NCI-H2171 (cell line): ENCODE measurements around the gene CDH12.
A peak's percentile ranks its signal among the peaks of the same experiment; 100 is the strongest.
"Not testable (repeated sequence)": the region's sequence is repeated elsewhere in the genome, so short reads cannot be mapped to it uniquely, and the experiment has no call there.

Experiments used
- DNase-seq: peaks from one replicate; lab custom pipeline; 2025; lab: John Stamatoyannopoulos, UW

The CDH12 gene

DNA sequence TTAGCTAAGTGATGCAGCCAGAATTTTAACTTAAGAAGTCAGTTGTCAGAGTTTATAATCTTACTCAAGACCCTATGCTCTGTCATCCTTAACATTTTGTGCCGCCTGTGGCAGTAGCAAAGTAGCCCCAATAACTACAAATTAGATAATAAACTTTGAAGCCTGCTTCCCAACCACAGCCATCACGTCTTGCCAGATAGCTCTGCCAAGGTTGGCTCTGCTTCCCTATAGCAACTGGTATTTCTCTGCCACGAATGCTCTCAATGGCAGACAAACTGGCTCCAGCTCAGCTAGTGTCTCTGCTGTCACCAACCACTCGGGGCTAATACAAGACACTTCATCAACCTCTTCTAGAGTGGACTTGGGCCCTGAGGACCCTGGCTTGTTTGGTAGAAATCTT lies 576.1 kb downstream of the CDH12 start:
- no peak for DNase-seq

DNA sequence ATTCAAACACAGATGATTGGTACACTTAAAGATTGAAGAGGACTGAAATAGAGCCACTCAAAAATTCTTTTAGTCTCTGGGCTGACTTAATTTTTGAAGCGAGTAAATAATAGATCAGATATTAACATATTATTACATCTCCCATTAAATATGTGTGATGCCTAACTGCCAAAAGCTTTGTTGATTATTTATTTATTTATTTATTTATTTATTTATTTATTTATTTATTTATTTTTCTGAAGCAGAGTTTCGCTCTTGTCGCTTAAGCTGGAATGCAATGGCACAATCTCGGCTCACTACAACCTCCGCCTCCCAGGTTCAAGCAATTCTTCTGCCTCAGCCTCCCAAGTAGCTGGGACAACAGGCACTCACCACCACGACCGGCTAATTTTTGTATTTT lies 587.3 kb downstream of the CDH12 start:
- not testable (repeated sequence) for DNase-seq

DNA sequence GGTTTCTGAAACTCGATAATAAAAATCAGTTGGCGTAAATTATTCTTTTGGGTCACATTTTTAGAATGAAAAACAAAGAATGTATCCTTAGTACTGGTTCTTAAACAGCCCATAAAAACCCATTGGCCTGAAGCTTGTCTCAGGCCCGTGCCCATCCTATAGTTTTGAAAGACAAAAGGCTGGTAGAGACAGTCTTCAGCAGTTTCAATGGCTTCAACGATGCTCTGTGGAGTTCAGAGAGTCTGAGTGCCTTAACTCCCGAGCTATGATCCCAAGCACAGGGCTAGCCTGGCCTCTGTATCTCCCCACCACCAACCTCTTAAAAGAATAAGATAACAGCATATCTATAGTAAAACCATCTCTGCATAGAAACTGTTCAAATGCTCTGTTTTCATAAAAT lies 595.0 kb downstream of the CDH12 start:
- DNase-seq, result no peak

DNA sequence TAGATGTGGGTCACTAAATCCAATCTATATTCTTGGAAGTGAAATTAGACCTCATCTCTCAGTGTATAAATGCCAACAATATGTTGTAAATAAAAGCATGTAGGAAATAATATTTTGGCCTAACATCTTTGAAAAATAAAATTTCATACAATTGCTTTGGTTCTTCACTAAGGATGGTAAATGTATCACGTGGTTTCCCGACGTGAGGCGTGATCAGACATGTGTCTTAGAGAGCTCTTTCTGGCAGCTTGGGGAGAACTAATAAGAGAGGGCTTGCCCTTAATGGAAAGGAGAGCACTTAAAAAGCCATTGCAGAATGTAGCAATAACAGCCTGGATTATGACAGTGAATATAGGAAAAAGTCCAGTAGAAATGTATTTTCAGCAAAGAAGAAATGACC lies 602.6 kb downstream of the CDH12 start:
- peak; percentile 80 for DNase-seq

DNA sequence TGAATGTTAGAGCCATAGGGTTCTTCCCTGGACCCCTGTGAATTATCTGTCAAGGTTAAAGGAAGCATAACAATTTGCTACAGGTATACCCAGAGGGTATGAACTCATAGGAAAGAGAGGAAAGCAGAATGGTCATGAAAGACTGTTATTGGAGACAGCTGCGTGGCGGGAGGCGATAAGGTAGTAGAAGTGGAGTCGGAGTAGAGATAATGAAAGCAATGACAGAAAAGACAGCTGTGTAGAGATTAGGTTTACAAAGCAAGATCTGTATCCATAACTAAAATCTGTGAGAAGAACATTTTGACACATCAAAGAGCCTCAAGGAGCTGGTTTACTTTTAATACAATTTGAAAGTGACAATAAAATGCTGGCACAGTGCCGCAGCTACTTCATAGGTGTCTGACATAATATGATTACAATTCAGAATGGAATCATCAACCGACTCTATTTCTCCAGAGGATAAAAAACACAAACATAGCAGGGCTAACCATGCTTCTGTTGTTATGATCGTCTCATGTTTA lies 603.9 kb downstream of the CDH12 start:
- peak; percentile 66 for DNase-seq

DNA sequence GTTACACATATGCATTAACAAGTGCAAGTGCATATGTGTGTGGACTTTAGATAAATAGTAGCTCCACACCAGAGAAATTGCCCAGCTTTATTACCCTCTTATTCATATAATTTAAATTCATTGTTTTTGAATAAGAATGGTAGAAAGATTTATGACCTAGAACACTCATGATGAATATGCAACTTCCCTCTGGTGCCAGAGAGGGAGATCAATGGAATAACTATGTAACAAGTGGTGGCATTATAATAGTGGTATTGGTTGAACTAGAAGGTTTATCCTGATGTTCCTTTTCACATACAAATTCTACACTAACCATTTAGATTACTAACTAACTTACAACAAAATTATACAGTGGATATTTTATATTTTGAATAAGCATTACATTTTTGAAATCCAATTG lies 607.4 kb downstream of the CDH12 start:
- no peak for DNase-seq

DNA sequence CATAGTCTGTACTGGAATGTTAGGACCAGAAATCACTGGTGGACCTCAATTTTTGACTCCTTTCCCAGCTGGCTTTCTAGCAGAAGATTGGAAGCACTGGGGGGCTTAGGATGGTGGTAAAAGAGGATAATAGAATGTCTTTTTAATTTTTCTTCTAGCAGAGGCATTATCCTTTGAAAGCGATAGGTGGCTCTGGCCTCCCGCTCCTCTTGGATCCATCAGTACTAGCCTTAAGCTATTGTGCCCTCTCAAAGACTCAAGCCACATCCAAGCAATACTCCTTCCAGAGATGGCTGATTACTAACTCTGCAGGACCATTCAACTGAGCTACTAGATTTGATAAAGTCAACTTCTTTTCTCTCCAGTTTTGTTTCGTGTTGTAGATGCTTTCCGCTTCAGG lies 610.6 kb downstream of the CDH12 start:
- no peak for DNase-seq

DNA sequence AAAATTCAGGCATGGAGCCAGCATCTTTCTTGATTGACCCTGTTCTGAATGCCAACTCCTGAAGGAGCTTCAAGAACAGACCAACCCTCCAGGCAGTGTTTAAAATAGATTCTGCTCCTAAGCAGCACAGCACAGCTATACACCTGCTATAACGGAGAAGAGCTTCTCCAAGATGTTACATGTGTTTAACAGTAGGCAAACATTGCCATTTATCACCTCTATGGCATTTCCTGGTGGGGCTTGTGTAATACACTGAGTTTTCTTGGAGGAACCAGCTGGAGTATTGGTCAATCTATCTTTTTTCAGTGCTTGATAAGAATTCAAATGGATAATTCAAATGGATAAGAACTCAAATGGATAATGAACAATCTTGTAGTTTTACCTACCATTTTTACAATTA lies 615.1 kb downstream of the CDH12 start:
- no peak for DNase-seq

DNA sequence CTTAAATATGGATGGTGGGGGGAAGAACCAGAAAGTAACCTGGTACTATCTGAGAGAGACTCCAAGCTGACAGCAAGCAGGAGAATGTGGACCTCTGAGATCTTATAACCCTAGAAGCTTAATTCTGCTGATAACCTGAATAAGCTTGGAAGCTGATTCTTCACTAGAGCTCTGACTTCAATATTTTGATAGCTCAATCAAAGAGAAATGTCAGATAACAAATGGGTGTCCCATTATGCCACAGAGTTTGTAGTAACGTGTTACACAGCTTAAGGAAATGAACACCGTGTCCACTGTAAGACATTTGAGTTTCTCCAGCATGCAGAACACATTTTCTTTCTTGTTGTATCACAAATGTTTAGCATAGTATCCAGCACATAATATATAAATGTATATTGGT lies 626.7 kb downstream of the CDH12 start:
- no peak for DNase-seq

DNA sequence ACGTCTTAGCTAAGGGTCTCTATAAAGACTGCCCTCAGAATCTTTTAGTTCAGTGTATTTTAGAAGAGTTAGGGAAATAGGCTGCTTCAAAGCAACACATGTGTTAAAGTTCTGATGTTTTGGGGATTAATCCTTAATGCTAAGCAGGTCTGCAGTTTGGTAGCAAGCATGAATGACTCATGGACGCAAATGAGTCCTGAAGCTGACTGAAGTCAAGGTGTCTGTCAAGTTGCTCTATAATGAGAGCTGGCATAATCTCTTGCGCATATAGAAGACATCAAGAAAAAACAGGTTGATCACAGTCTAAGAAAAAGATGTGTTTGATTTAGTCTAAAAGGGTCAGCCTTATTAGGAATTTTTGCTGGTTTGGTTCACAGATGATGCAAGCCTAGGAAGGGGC lies 630.1 kb downstream of the CDH12 start:
- DNase-seq, result no peak

DNA sequence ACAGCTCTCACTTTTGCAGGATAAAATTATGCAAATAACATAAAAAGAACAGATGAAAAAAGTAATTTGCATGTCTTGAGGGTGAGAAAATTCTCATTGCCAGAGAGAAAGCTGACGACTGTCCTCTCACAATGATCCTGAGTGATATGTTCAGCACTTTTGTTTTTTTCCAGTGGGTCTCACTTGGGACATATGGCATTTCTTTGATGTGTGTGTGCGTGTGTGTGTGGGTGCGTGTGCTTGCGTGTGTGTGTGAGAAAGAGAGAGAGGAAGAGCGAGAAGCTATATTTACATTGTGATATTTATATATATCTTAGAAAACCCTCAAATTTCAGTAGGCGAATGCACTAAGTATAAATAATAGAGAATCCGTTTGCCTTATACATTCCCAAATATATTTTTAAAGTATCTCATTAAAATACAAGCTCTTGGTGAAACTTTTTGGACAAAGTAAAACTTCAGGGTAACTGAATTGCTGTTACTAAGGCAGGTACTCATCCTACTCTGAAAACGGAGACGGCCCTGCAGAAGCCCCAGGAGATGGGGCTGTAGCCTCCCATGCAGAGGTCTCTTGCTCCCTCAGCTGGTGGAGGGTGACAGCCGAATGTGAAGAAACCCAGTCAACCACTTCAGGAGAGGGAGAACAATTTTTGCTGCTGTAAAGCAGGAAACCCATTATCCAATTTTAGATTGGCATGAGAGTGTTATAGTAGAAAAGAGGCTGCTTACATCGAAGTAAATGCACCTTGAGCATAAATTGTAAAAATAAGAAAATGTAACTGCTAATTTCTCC lies 639.2 kb downstream of the CDH12 start:
- DNase-seq, result not testable (repeated sequence)

DNA sequence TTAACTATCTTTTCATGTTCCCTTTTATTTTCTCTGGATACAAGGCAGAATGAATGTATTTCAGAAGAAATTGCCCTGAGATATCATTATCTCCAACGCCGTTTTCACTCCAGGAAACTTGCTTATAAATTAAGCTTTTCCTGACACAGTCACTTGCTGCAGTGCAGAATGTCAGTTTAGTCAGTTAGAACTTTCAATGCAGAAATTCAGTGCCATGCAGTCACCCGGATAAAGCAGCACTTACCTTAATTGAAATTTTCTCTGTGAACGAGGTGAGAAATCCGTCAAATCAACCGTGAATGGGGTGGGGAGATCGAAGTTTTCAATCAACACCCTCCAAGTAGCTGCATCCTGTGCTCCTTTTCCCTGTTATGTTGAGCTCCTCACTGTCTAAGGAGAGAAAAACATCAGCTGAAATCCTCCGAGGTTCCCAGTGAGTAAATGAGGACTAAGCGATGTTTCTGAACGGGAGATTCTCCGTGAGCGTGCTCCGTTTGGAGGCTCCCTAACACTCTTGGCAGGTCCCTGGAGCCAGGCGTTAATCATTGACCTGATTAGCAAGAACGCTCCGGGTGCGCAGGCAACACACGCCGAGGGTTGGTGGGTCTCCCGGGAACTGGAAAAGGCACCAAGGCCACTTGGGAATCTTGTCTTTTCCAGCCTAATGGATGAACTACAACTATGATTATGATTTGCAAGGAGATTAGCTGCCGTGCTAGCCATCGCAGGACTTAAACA lies 640.7 kb downstream of the CDH12 start:
- not testable (repeated sequence) for DNase-seq

DNA sequence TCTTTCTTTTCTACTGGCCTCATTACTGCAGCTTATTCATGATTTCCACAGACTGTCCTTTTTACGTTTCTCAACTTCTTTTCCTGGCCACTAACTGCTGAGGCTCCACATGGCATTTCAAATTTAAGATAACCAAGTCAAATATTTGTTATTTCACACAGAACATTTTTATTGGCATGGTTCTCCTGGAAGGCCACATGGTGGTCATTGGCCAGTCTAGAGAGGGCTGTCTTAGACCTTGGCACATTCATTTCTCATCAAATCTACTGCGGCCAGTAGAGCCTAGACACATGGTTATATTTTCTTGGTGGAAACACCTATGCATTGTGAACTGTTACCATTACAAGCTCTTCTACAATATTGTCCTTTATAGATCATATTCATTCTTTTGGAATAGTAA lies 644.7 kb downstream of the CDH12 start:
- DNase-seq, result not testable (repeated sequence)

DNA sequence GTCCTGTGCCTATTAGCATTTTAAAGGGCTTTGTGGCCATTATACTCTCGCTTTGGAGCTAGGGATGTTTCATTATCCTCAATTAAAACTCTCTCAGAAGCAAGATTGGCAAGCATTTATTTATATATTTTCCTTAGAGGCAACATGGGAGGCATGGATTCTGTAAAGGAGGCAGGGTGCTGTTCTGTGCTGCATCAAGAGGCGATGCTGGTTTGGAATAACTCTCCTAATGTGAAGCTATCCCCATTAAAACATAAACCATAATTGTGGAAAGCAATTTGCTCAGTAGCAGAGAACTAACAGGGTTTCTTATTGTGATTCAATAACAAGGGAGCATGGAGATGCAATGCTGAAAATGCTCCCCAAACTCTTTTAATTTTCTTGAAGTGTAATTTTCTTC lies 664.5 kb downstream of the CDH12 start:
- not testable (repeated sequence) for DNase-seq

DNA sequence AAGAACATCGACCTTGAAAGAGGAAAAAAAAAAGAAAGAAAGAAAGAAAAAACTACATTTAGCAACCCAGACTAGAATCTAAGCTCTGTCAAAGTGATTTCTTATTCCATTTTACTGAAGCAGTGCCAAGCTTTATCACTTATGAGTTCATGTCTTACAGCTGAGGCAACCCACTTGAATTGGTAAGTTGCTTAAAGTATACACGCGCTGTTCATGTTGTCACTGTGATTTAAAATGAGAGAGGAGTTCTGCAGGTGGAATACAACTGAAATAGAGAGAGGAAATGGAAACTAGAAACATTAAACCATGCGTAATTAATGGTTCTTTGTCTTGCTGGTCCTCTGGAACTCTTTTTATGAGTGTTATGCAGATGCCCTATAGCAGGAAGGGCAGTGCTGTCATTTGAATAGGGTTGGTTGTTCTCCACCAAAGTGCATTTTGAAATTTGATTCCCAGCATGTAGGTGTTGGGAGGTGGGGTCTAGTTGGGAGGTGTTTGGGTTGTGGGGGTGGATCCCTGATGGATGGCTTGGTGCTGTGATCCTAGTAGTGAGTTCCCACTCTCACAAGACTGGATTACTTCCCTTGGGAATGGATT lies 665.4 kb downstream of the CDH12 start:
- peak; percentile 49 for DNase-seq

DNA sequence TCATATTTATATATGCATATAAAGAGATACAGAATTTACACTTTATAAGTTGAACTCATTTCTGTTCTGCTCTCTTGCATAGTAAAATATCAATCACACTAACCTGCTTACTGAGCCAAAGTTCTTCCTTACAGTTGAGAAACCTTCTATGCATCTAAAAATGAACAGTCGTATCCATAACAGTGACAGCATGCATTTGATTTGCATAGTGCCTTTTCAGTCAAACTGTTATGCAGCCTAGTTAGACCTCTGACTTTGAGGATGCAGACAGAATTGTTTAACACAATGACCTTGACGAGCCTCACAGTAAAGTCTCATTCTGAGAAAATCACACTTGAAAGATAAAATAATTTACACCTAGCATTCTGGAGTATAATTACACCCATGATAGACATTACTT lies 683.9 kb downstream of the CDH12 start:
- not testable (repeated sequence) for DNase-seq

DNA sequence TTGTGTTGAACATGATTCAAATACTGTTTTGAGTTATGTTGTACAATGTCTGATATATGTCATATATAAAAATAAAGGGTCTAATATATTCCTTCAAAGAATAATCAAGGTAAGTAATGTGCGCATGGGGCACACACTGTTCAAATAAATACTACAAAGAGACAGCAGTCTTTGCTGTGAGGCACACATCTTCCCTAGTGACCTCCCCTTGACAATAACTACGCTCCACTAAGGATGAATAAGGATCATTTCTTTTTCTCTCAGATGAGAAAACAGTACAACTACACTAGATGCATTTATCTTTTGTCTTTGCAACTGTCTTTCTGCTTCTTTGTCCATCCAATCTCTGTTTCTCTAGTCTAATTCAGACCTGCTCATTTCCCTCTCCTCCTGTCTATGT lies 684.4 kb downstream of the CDH12 start:
- DNase-seq, result not testable (repeated sequence)

DNA sequence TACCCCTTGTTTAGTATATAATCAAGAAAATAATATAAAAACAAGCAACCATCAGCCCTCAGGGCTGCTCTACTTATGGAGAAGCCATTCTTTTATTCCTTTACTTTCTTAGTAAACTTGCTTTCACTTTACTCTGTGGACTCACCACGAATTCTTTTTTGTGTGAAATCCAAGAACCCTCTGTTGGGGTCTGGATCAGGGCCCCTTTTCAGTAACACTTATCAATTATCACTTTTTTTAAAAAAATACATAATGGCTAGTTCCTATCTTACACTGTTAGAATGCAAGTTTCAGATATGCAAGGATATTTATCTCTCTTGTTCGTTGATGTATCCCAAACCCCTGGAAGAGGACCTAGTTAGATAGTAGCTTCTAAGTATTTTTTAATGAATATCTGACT lies 687.2 kb downstream of the CDH12 start:
- not testable (repeated sequence) for DNase-seq

DNA sequence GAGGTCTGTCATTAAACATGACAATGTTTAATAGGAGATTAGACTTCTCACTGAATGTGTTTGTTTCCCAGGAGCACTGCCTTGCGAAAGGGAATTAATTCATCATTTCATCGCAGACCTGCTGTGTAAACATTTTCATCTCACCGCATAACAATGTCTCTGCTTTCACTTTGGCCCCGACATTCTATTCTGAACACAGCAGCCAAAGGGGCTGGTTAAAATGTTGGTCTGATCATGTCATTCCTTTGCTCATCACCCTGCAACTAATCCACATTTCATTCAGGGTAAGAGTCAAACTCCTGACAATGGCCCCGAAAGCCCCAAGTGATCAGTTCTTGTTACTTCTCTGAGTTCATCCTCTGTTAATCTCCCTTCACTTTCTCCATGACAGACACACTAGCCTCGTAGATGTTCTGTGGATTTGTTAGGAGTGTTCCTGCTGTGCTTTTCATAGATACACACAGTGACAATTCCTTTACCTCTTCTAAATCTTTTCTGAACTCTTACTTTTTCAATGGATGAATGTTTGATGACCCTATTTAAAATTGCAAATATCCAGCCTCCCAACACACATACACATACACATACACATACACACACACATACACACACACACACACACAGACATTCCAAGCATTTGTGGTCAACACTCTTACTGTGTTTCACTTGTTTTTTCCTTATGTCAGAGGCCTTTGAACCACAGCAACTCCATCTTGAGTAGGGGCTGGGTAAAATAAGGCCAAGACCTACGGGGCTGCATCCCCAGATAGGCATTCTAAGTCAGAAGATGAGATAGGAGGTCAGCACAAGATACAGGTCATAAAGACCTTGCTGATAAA lies 688.0 kb downstream of the CDH12 start:
- DNase-seq, result not testable (repeated sequence)

DNA sequence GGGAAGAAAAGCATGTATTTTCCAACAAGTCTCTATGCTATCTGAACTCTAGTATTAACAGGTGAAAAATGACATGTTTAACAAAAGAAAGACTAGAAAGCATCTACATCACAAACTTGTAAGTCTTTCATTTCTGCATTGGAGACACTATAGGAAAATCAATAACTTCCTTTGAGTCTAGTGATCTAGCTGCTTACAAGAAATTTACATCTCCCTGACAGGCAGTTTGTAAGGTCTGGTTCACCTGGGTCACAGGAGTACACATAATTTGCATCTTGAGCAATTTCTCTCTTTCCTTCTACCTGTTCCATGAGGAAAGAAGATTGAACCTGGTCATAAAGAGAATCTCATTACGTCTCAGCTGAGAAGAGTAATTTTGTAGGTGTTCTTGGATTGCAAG lies 696.2 kb downstream of the CDH12 start:
- not testable (repeated sequence) for DNase-seq

DNA sequence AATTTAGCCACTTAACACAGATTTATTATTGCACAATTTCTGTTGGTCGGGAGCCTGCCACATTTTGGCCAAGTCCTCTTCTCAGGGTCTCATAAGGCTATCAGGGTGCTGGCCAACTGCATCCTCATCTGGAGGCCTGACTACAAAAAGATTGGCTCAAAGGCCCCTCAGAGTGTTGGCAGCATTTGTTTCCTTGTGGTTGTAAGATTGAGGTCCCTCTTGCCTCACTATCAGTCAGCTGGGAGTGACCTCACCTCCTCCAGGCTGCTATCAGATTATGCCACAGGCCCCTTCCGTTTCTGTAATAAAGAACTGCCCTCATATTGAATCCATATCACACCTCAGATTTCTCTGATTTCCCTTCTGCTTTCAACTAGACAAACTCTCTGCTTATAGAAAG lies 698.4 kb downstream of the CDH12 start:
- DNase-seq, result not testable (repeated sequence)

DNA sequence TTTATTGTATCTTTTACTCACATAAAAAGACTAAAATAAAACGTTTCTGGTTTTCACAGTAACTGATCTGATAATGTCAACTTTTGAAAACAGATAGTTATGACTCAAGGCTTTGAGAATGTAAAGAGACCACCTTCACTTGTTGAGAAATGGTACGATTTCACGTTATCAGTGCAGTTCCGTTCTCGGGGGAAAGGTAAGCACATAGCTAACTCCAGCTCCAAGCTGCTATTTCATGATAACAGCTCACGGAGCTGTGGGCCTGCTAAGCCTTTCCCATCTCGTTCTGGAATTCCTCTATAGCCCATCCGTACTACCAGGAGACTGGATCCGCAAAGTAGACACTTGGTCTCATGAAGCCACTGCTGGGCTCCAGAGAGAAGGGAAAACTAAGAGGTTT lies 701.3 kb downstream of the CDH12 start:
- DNase-seq, result not testable (repeated sequence)
